ENCODE data around the gene KLF9. TPM values are rescaled to one million over a fixed set of nuclear protein-coding genes. Genes with fewer than 3 reads are reported as not detected.

Gene KLF9
- total RNA-seq, 1 donor from 2014 or later, result 0.87 TPM

- Mint-ChIP-seq H3K27me3 (ENCODE audit: unreplicated experiment) (peaks cover 4% of the 10 kb centered on the region), H3K9me3 (ENCODE audit: unreplicated experiment) (no peaks in the 10 kb centered on the region), H3K36me3 (ENCODE audit: low read depth, unreplicated experiment) (no peaks in the 10 kb centered on the region), H3K4me3 (ENCODE audit: unreplicated experiment) (no peak overlapping the region), H3K4me1 (ENCODE audit: unreplicated experiment) (peaks cover 17% of the 10 kb centered on the region), H3K27ac (ENCODE audit: unreplicated experiment) (no peak overlapping the region)
- no peak for DNase-seq (ENCODE audit: low spot score)
- TF ChIP-seq CTCF (IDR thresholded peaks at IDR 0.05; ENCODE audit: unreplicated experiment), result no peak
Observed at GRCh38 chr9:70385426-70385825, 29.0 kb downstream of the KLF9 start.

GRCh38 chr9:70382709-70383605, 31.5 kb downstream of the KLF9 start:
- Mint-ChIP-seq H3K9me3 (ENCODE audit: unreplicated experiment) (no peaks in the 10 kb centered on the region), H3K36me3 (ENCODE audit: low read depth, unreplicated experiment) (no peaks in the 10 kb centered on the region), H3K27ac (ENCODE audit: unreplicated experiment) (no peak overlapping the region), H3K4me3 (ENCODE audit: unreplicated experiment) (no peak overlapping the region), H3K4me1 (ENCODE audit: unreplicated experiment) (peaks cover 15% of the 10 kb centered on the region), H3K27me3 (ENCODE audit: unreplicated experiment) (peaks cover 2% of the 10 kb centered on the region)
- DNase-seq (ENCODE audit: low spot score), result no peak
- TF ChIP-seq CTCF (IDR thresholded peaks at IDR 0.05; ENCODE audit: unreplicated experiment), result no peak

- no peak for DNase-seq (ENCODE audit: low spot score)
- Mint-ChIP-seq H3K9me3 (ENCODE audit: unreplicated experiment) (no peaks in the 10 kb centered on the region), H3K27me3 (ENCODE audit: unreplicated experiment) (peaks cover 1% of the 10 kb centered on the region), H3K27ac (ENCODE audit: unreplicated experiment) (no peak overlapping the region), H3K4me3 (ENCODE audit: unreplicated experiment) (no peak overlapping the region), H3K4me1 (ENCODE audit: unreplicated experiment) (peaks cover 9% of the 10 kb centered on the region), H3K36me3 (ENCODE audit: low read depth, unreplicated experiment) (no peaks in the 10 kb centered on the region)
- TF ChIP-seq CTCF (IDR thresholded peaks at IDR 0.05; ENCODE audit: unreplicated experiment), result no peak
Observed at GRCh38 chr9:70382046-70382708, 32.3 kb downstream of the KLF9 start.

GRCh38 chr9:70374962-70375618, 39.4 kb downstream of the KLF9 start:
- Mint-ChIP-seq H3K27ac (ENCODE audit: unreplicated experiment) (no peak overlapping the region), H3K4me3 (ENCODE audit: unreplicated experiment) (no peak overlapping the region), H3K9me3 (ENCODE audit: unreplicated experiment) (no peaks in the 10 kb centered on the region), H3K4me1 (ENCODE audit: unreplicated experiment) (peaks cover 3% of the 10 kb centered on the region), H3K36me3 (ENCODE audit: low read depth, unreplicated experiment) (no peaks in the 10 kb centered on the region), H3K27me3 (ENCODE audit: unreplicated experiment) (peaks cover 2% of the 10 kb centered on the region)
- no peak for DNase-seq (ENCODE audit: low spot score)
- TF ChIP-seq CTCF (IDR thresholded peaks at IDR 0.05; ENCODE audit: unreplicated experiment), result no peak
